GM12865 (cell line): ENCODE measurements around the gene RNF114.
A peak's percentile ranks its signal among the peaks of the same experiment; 100 is the strongest.

Experiments used
- DNase-seq: peaks from one replicate; pipeline ENCODE4 v3.0.0; 2010; ENCODE audit warnings: low read depth
- H3K4me3 ChIP-seq: 2 replicates; pipeline ENCODE4 v1.5.1; 2011; ENCODE audit warnings: mild to moderate bottlenecking, low read depth, low read length, control low read depth
- CTCF ChIP-seq: IDR thresholded peaks from 2 replicates; pipeline ENCODE4 v1.5.1; 2011; ENCODE audit warnings: low read length, control low read depth, low read depth, inconsistent platforms; ENCODE audit not compliant: insufficient read depth; ENCODE audit errors: missing control alignments

The RNF114 gene

GRCh38 chr20:49983123-49983847 lies 47.1 kb downstream of the RNF114 start:
- peak overlapping the region; percentile 45 for H3K4me3 ChIP-seq
- DNase-seq, result no peak
- no peak for TF ChIP-seq CTCF

- H3K4me3 ChIP-seq, result no peak overlapping the region
- TF ChIP-seq CTCF, result no peak
- no peak for DNase-seq
These were observed 47.7 kb downstream of the RNF114 start for GRCh38 chr20:49983848-49984408.

- H3K4me3 ChIP-seq, result no peak overlapping the region
- no peak for DNase-seq
- no peak for TF ChIP-seq CTCF
These were observed 48.4 kb downstream of the RNF114 start for GRCh38 chr20:49984426-49985153.

- no peak overlapping the region for H3K4me3 ChIP-seq
- DNase-seq, result no peak
These were observed 49.0 kb downstream of the RNF114 start for GRCh38 chr20:49985157-49985556.

GRCh38 chr20:49985617-49986016 lies 49.4 kb downstream of the RNF114 start:
- H3K4me3 ChIP-seq, result no peak overlapping the region
- no peak for TF ChIP-seq CTCF
- no peak for DNase-seq

More at GRCh38 chr20:49985157-49985556, 49.0 kb downstream of the RNF114 start:
- no peak for TF ChIP-seq CTCF

GRCh38 chr20:49986049-49986448 lies 49.9 kb downstream of the RNF114 start:
- no peak overlapping the region for H3K4me3 ChIP-seq
- no peak for DNase-seq
- TF ChIP-seq CTCF, result no peak
